GM23248 (cell line): Measurements from ENCODE around the gene SH3RF3. TPM values are rescaled to one million over a fixed set of nuclear protein-coding genes. Genes with fewer than 3 reads are reported as not detected.

Source experiments
- DNase-seq: peaks from one replicate; pipeline ENCODE4 v3.0.0-alpha.2; 2015
- H2AFZ ChIP-seq: fragments of 200-600 bp; sonication (generic); 2 replicates; pipeline ENCODE4 v1.6.1; 2016; ENCODE audit warnings: antibody characterized with exemption
- H3F3A ChIP-seq: fragments of 200-600 bp; sonication (generic); 2 replicates; pipeline ENCODE4 v1.6.1; 2016; ENCODE audit warnings: mild to moderate bottlenecking, antibody characterized with exemption, mixed run types; ENCODE audit not compliant: insufficient read depth
- H3K27ac ChIP-seq: fragments of 200-600 bp; sonication (generic); 2 replicates; pipeline ENCODE4 v1.5.1; 2016; ENCODE audit warnings: mild to moderate bottlenecking
- H3K27me3 ChIP-seq: fragments of 200-600 bp; sonication (generic); replicated peaks from 2 replicates; pipeline ENCODE4 v1.6.1; 2016; ENCODE audit warnings: mild to moderate bottlenecking; ENCODE audit not compliant: insufficient read depth
- H3K36me3 ChIP-seq: fragments of 200-600 bp; sonication (generic); 2 replicates; pipeline ENCODE4 v1.6.1; 2016; ENCODE audit warnings: low read depth, mild to moderate bottlenecking
- H3K4me1 ChIP-seq: fragments of 200-600 bp; sonication (generic); 2 replicates; pipeline ENCODE4 v1.6.1; 2016; ENCODE audit warnings: mild to moderate bottlenecking; ENCODE audit not compliant: insufficient read depth
- H3K4me2 ChIP-seq: fragments of 200-600 bp; sonication (generic); one replicate; pipeline ENCODE4 v1.6.1; 2016; ENCODE audit warnings: mild to moderate bottlenecking; ENCODE audit not compliant: unreplicated experiment
- H3K4me3 ChIP-seq: fragments of 200-600 bp; sonication (generic); 2 replicates; pipeline ENCODE4 v1.5.1; 2016; ENCODE audit warnings: mild to moderate bottlenecking
- H3K79me2 ChIP-seq: fragments of 200-600 bp; sonication (generic); 2 replicates; pipeline ENCODE4 v1.6.1; 2016; ENCODE audit warnings: mild to moderate bottlenecking; ENCODE audit not compliant: insufficient read depth
- H3K9ac ChIP-seq: fragments of 200-600 bp; sonication (generic); 2 replicates; pipeline ENCODE4 v1.6.1; 2016; ENCODE audit warnings: mild to moderate bottlenecking
- H3K9me2 ChIP-seq: fragments of 200-600 bp; sonication (generic); 2 replicates; pipeline ENCODE4 v1.6.1; 2016; ENCODE audit warnings: mixed run types, mild to moderate bottlenecking, moderate library complexity; ENCODE audit not compliant: insufficient read depth
- H3K9me3 ChIP-seq: fragments of 200-600 bp; sonication (generic); one replicate; pipeline ENCODE4 v1.6.1; 2017; ENCODE audit warnings: low read depth
- H4K20me1 ChIP-seq: fragments of 200-600 bp; sonication (generic); 2 replicates; pipeline ENCODE4 v1.6.0; 2016; ENCODE audit not compliant: insufficient read depth
- EZH2 ChIP-seq: fragments of 200-600 bp; sonication (generic); IDR thresholded peaks from 2 replicates; pipeline ENCODE4 v1.6.1; 2018; ENCODE audit warnings: antibody characterized with exemption, mild to moderate bottlenecking; ENCODE audit not compliant: insufficient read depth, poor library complexity, severe bottlenecking
- EZH2phosphoT487 ChIP-seq: fragments of 200-600 bp; sonication (generic); IDR thresholded peaks from 2 replicates; pipeline ENCODE4 v1.6.1; 2018; ENCODE audit warnings: antibody characterized with exemption, moderate library complexity, mild to moderate bottlenecking, low read depth; ENCODE audit not compliant: insufficient read depth
- WGBS, 2 experiments: methylation state at CpG; one replicate each; pipeline ENCODE4 v1.1.6; 2015 to 2017; ENCODE audit warnings: low lambda C conversion rate in 2 of 2, low coverage in 1 of 2; ENCODE audit errors: missing lambda C conversion rate in 2 of 2; 5-methylcytosine and 5-hydroxymethylcytosine counted together
- in situ Hi-C: fragments of 300-500 bp; cut with MboI; formaldehyde crosslinking; loops from 2 replicates; pipeline ENCODE4 v1.15.0; 2020
- polyA plus RNA-seq: library from polyadenylated mRNA; unstranded; fragments of >200 nt; fragmentation: Nextera tagmentation; extraction: Ambion mirVana; gene quantifications from 2 replicates; pipeline ENCODE4 v1.2.1, GENCODE V29; 2016
- total RNA-seq: library from RNA; depleted of rRNA; stranded (reverse); fragments of >200 nt; shearing (Covaris generic); gene quantifications from 2 replicates; pipeline ENCODE4 v1.2.3, GENCODE V29; 2014

Gene SH3RF3
- total and polyA plus RNA-seq, 2 experiments from 2014 or later = 1.5 to 5.2 TPM

GRCh38 chr2:109136542-109136941, 7.5 kb downstream of the SH3RF3 start:
- H4K20me1 ChIP-seq = 0 out of 2 replicates have a peak, but pooled peaks cover 4% of the 10 kb centered on the region
- H3K9ac ChIP-seq = no peak overlapping the region
- H3K9me2 ChIP-seq = no peaks in the 10 kb centered on the region
- no peak for TF ChIP-seq EZH2phosphoT487
- no peak overlapping the region for H3K4me3 ChIP-seq
- H3K4me2 ChIP-seq = no peak overlapping the region
- H3K9me3 ChIP-seq = no peaks in the 10 kb centered on the region
- H3K79me2 ChIP-seq = peaks cover 83% of the 10 kb centered on the region
- H3K4me1 ChIP-seq = 0 out of 2 replicates have a peak, but pooled peaks cover 1% of the 10 kb centered on the region
- H2AFZ ChIP-seq = no peak overlapping the region
- no peaks in the 10 kb centered on the region for H3F3A ChIP-seq
- in situ Hi-C loops = no loop called here
- H3K27ac ChIP-seq = no peak overlapping the region
- no peaks in the 10 kb centered on the region for H3K27me3 ChIP-seq
- no peak for DNase-seq
- H3K36me3 ChIP-seq = no peaks in the 10 kb centered on the region
- WGBS, 2 experiments = 96 to 97% methylated on average over 7 of the region's 7 CpGs

GRCh38 chr2:109137616-109138015, 8.6 kb downstream of the SH3RF3 start:
- Histone ChIP-seq H3K4me3 (no peak overlapping the region), H3F3A (no peaks in the 10 kb centered on the region), H3K9me2 (no peaks in the 10 kb centered on the region), H3K9me3 (no peaks in the 10 kb centered on the region), H3K27ac (no peak overlapping the region), H3K27me3 (no peaks in the 10 kb centered on the region), H3K4me2 (no peak overlapping the region), H3K9ac (no peak overlapping the region), H4K20me1 (0 out of 2 replicates have a peak, but pooled peaks cover 4% of the 10 kb centered on the region), H2AFZ (no peak overlapping the region), H3K36me3 (no peaks in the 10 kb centered on the region), H3K79me2 (peaks cover 83% of the 10 kb centered on the region), H3K4me1 (no peaks in the 10 kb centered on the region)
- WGBS, 2 experiments = 80 to 81% methylated on average over 6 of the region's 6 CpGs
- in situ Hi-C loops = no loop called here
- no peak for DNase-seq
- TF ChIP-seq EZH2phosphoT487 (no peak), EZH2 (no peak)

GRCh38 chr2:109138449-109138848, 9.4 kb downstream of the SH3RF3 start:
- 0 out of 2 replicates have a peak, but pooled peaks cover 4% of the 10 kb centered on the region for H4K20me1 ChIP-seq
- H3K27ac ChIP-seq = no peak overlapping the region
- H3K9me2 ChIP-seq = no peaks in the 10 kb centered on the region
- H3K9me3 ChIP-seq = no peaks in the 10 kb centered on the region
- H3K4me3 ChIP-seq = no peak overlapping the region
- whole genome bisulfite sequencing, 2 experiments = 94 to 97% methylated on average over 2 of the region's 2 CpGs
- no peaks in the 10 kb centered on the region for H3K4me1 ChIP-seq
- H3K27me3 ChIP-seq = no peaks in the 10 kb centered on the region
- no peak for DNase-seq
- H3F3A ChIP-seq = no peaks in the 10 kb centered on the region
- no peak for TF ChIP-seq EZH2
- TF ChIP-seq EZH2phosphoT487 = no peak
- peaks cover 82% of the 10 kb centered on the region for H3K79me2 ChIP-seq
- H3K9ac ChIP-seq = no peak overlapping the region
- in situ Hi-C loops = no loop called here
- H3K4me2 ChIP-seq = no peak overlapping the region
- H2AFZ ChIP-seq = no peak overlapping the region
- H3K36me3 ChIP-seq = no peaks in the 10 kb centered on the region

- no peaks in the 10 kb centered on the region for H3K27me3 ChIP-seq
- H2AFZ ChIP-seq = no peak overlapping the region
- H3F3A ChIP-seq = no peaks in the 10 kb centered on the region
- H4K20me1 ChIP-seq = 0 out of 2 replicates have a peak, but pooled peaks cover 4% of the 10 kb centered on the region
- H3K9me2 ChIP-seq = no peaks in the 10 kb centered on the region
- DNase-seq = no peak
- H3K4me2 ChIP-seq = no peak overlapping the region
- H3K9me3 ChIP-seq = no peaks in the 10 kb centered on the region
- no peak overlapping the region for H3K27ac ChIP-seq
- WGBS, 2 experiments = 89 to 92% methylated on average over 4 of the region's 4 CpGs
- peaks cover 80% of the 10 kb centered on the region for H3K79me2 ChIP-seq
- no peak overlapping the region for H3K4me3 ChIP-seq
- no peak overlapping the region for H3K9ac ChIP-seq
- in situ Hi-C loops = no loop called here
- no peaks in the 10 kb centered on the region for H3K4me1 ChIP-seq
- H3K36me3 ChIP-seq = no peaks in the 10 kb centered on the region
- TF ChIP-seq EZH2phosphoT487 (no peak), EZH2 (no peak)
Observed at GRCh38 chr2:109139002-109139401, 10.0 kb downstream of the SH3RF3 start.
